DND-41 (cell line): ENCODE results near the gene PNPLA8.
"Not testable (repeated sequence)": the region's sequence is repeated elsewhere in the genome, so short reads cannot be mapped to it uniquely, and the experiment has no call there.

Source experiments
- ATAC-seq: fragments of 200-7000 bp; cut with Tn5 transposase; 3 replicates; pipeline ENCODE4 v1.9.1; 2021; ENCODE audit warnings: low read depth; ENCODE audit not compliant: insufficient read depth
- DNase-seq: peaks from one replicate; pipeline ENCODE4 v3.0.0-alpha.2; 2020
- H2AFZ ChIP-seq: 2 replicates; pipeline ENCODE4 v1.6.0; 2012; ENCODE audit warnings: low read depth, low read length
- H3K27ac ChIP-seq: 2 replicates; pipeline ENCODE4 v1.5.1; 2012; ENCODE audit warnings: low read length, inconsistent platforms
- H3K27me3 ChIP-seq: fragments of 200-600 bp; sonication (generic); 2 replicates; pipeline ENCODE4 v1.6.0; 2012; ENCODE audit warnings: low read length, mild to moderate bottlenecking, inconsistent platforms; ENCODE audit not compliant: insufficient read depth, poor library complexity
- H3K36me3 ChIP-seq: 2 replicates; pipeline ENCODE4 v1.5.1; 2012; ENCODE audit warnings: low read length, inconsistent platforms; ENCODE audit not compliant: insufficient read depth
- H3K4me1 ChIP-seq: 2 replicates; pipeline ENCODE4 v1.5.1; 2012; ENCODE audit warnings: mild to moderate bottlenecking, low read length; ENCODE audit not compliant: insufficient read depth
- H3K4me2 ChIP-seq: 2 replicates; pipeline ENCODE4 v1.6.0; 2012; ENCODE audit warnings: mild to moderate bottlenecking, moderate library complexity, low read length, inconsistent platforms; ENCODE audit not compliant: insufficient read depth
- H3K4me3 ChIP-seq, 2 experiments: fragments of 200-600 bp in 1 of 2; shearing (Covaris generic) in 1 of 2; 2 replicates each; pipeline ENCODE4 v1.5.1; 2012 to 2016; ENCODE audit warnings: inconsistent platforms in 2 of 2, low read length in 2 of 2, mild to moderate bottlenecking in 2 of 2, low read depth in 1 of 2, moderate library complexity in 1 of 2
- H3K79me2 ChIP-seq: 2 replicates; pipeline ENCODE4 v1.6.0; 2012; ENCODE audit warnings: low read length, inconsistent platforms; ENCODE audit not compliant: insufficient read depth
- H3K9ac ChIP-seq: 2 replicates; pipeline ENCODE4 v1.6.0; 2012; ENCODE audit warnings: low read depth, mild to moderate bottlenecking, inconsistent platforms, low read length, moderate library complexity
- H3K9me3 ChIP-seq: 2 replicates; pipeline ENCODE4 v1.5.1; 2012; ENCODE audit warnings: low read length, moderate library complexity, mild to moderate bottlenecking, inconsistent platforms; ENCODE audit not compliant: insufficient read depth, severe bottlenecking
- H4K20me1 ChIP-seq: 2 replicates; pipeline ENCODE4 v1.6.0; 2012; ENCODE audit warnings: low read length; ENCODE audit not compliant: insufficient read depth
- CTCF ChIP-seq: IDR thresholded peaks from 2 replicates; pipeline ENCODE4 v1.5.1; 2012; ENCODE audit warnings: borderline replicate concordance, low read length, moderate library complexity, mild to moderate bottlenecking; ENCODE audit not compliant: poor library complexity, severe bottlenecking; ENCODE audit errors: extremely low read depth
- EZH2 ChIP-seq: IDR thresholded peaks from 3 replicates; pipeline ENCODE4 v1.6.1; 2012; ENCODE audit warnings: borderline replicate concordance, low read depth, mild to moderate bottlenecking, moderate library complexity, low read length, inconsistent platforms; ENCODE audit not compliant: severe bottlenecking

The PNPLA8 gene

GRCh38 chr7:108511939-108512338 lies 14.0 kb downstream of the PNPLA8 start:
- DNase-seq (no peak), ATAC-seq (no peak)
- H3K36me3 ChIP-seq, result peaks cover 36% of the 10 kb centered on the region; the same call in 1 of the 2 replicates
- H3K9me3 ChIP-seq, result no peaks in the 10 kb centered on the region
- no peaks in the 10 kb centered on the region for H3K4me1 ChIP-seq
- no peaks in the 10 kb centered on the region for H3K27me3 ChIP-seq
- no peak overlapping the region for H3K9ac ChIP-seq
- no peaks in the 10 kb centered on the region for H4K20me1 ChIP-seq
- no peak overlapping the region for H3K4me2 ChIP-seq
- no peak overlapping the region for H2AFZ ChIP-seq
- H3K27ac ChIP-seq, result no peak overlapping the region
- peaks cover 7% of the 10 kb centered on the region for H3K79me2 ChIP-seq
- H3K4me3 ChIP-seq, result no peak overlapping the region
- no peak for TF ChIP-seq CTCF
- TF ChIP-seq EZH2, result no peak

- H3K27me3 ChIP-seq, H3K9me3 ChIP-seq, H3K27ac ChIP-seq, H2AFZ ChIP-seq, H4K20me1 ChIP-seq, H3K4me2 ChIP-seq, H3K4me1 ChIP-seq, DNase-seq, H3K79me2 ChIP-seq, H3K9ac ChIP-seq, ATAC-seq, H3K4me3 ChIP-seq: not testable (repeated sequence)
- peaks cover 17% of the 10 kb centered on the region for H3K36me3 ChIP-seq
Measured at GRCh38 chr7:108504576-108504975, 21.4 kb downstream of the PNPLA8 start.

GRCh38 chr7:108503112-108504026 lies 22.6 kb downstream of the PNPLA8 start:
- Histone ChIP-seq H3K9ac (no peak overlapping the region), H3K36me3 (peaks cover 17% of the 10 kb centered on the region), H4K20me1 (no peaks in the 10 kb centered on the region), H3K9me3 (no peaks in the 10 kb centered on the region), H3K4me1 (no peaks in the 10 kb centered on the region), H2AFZ (no peak overlapping the region), H3K4me3 (no peak overlapping the region), H3K4me2 (no peak overlapping the region), H3K79me2 (peaks cover 5% of the 10 kb centered on the region; the same call in 1 of the 2 replicates), H3K27me3 (no peaks in the 10 kb centered on the region), H3K27ac (no peak overlapping the region)
- DNase-seq (no peak), ATAC-seq (no peak)
- TF ChIP-seq CTCF (no peak), EZH2 (no peak)

- Histone ChIP-seq H3K4me2 (no peak overlapping the region), H3K27ac (no peak overlapping the region)
- TF ChIP-seq CTCF, result no peak
Measured at GRCh38 chr7:108499566-108499965, 26.4 kb downstream of the PNPLA8 start.

More at GRCh38 chr7:108499566-108499965, 26.4 kb downstream of the PNPLA8 start:
- Histone ChIP-seq H3K4me3 (no peak overlapping the region), H3K36me3 (peaks cover 22% of the 10 kb centered on the region), H3K27me3 (no peaks in the 10 kb centered on the region), H3K79me2 (no peaks in the 10 kb centered on the region), H3K9ac (no peak overlapping the region), H2AFZ (no peak overlapping the region), H3K4me1 (no peaks in the 10 kb centered on the region), H3K9me3 (no peaks in the 10 kb centered on the region), H4K20me1 (no peaks in the 10 kb centered on the region)
- no peak for ATAC-seq
- DNase-seq, result no peak
